Measurements from ENCODE around the gene MXD1.

- TF ChIP-seq EZH2phosphoT487 (IDR thresholded peaks at IDR 0.05), result no peak
- no peak for TF ChIP-seq CTCF (IDR thresholded peaks at IDR 0.05)
- TF ChIP-seq EZH2 (IDR thresholded peaks at IDR 0.05), result no peak
These were observed 24.8 kb downstream of the MXD1 start for GRCh38 chr2:69939722-69940121.

All from neural progenitor cell (in vitro differentiated cells).